GM12801 (cell line): Measurements from ENCODE around the gene FAM89A.

ENCODE experiments used
- TF ChIP-seq, protein P1 (sequence below): IDR thresholded peaks from one replicate; pipeline ENCODE4 v1.5.1; 2011; ENCODE audit warnings: control low read depth; ENCODE audit not compliant: insufficient read length; ENCODE audit errors: extremely low read depth

Gene FAM89A

DNA sequence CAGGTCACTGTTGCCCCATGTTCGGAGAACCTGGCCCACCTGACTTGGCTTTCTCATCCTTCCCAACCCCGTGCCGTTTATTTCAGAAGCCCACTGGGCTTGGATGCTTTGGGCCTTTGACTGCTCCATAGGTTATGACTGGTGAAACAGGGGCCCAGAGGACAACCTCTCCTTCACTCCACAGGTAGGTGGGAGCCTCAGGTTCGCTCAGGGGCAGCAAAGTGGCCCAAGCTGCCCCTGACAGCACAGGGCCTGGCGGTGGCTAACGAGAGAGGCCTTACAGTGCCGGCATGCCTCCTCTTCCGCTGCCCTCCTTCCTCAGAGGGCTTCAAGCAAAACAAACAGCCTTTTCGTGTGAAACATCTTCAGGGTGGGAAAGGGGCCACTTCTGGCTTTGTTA is 16.9 kb downstream of the FAM89A start:
- TF ChIP-seq, protein P1, sequence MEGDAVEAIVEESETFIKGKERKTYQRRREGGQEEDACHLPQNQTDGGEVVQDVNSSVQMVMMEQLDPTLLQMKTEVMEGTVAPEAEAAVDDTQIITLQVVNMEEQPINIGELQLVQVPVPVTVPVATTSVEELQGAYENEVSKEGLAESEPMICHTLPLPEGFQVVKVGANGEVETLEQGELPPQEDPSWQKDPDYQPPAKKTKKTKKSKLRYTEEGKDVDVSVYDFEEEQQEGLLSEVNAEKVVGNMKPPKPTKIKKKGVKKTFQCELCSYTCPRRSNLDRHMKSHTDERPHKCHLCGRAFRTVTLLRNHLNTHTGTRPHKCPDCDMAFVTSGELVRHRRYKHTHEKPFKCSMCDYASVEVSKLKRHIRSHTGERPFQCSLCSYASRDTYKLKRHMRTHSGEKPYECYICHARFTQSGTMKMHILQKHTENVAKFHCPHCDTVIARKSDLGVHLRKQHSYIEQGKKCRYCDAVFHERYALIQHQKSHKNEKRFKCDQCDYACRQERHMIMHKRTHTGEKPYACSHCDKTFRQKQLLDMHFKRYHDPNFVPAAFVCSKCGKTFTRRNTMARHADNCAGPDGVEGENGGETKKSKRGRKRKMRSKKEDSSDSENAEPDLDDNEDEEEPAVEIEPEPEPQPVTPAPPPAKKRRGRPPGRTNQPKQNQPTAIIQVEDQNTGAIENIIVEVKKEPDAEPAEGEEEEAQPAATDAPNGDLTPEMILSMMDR, result no peak

DNA sequence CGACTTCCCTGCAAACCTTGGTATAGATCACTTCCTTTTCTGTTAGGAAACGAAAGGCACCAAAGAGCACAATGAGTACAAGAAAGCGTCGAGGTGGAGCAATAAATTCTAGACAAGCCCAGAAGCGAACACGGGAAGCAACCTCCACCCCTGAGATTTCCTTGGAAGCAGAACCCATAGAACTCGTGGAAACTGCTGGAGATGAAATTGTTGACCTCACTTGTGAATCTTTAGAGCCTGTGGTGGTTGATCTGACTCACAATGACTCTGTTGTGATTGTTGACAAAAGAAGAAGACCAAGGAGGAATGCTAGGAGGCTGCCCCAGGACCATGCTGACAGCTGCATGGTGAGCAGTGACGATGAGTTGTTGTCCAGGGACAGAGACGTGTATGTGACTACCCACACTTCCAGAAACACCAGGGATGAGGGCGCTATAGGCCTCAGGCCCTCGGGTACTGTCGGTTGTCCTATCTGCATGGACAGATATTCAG is 18.5 kb downstream of the FAM89A start:
- TF ChIP-seq, protein P1, result no peak

DNA sequence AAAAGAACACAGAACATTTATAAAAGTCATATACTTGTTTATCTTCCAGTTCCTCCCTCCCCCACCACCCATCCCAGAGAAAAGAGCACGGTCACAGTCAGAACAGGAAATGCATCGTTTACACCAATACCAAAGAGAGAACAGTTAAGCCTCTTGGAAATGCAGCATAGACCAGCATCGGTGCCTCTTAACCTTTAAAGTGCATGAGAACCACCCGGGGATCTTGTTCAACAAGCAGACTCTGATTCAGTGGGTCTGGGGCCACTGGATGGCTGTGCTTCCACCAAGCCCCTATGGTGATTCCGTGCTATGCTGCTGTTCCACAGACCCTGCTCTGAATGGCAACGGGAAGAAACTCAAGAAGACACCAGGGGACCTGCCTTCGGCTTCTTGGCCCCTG is 19.2 kb downstream of the FAM89A start:
- TF ChIP-seq, protein P1, result no peak

DNA sequence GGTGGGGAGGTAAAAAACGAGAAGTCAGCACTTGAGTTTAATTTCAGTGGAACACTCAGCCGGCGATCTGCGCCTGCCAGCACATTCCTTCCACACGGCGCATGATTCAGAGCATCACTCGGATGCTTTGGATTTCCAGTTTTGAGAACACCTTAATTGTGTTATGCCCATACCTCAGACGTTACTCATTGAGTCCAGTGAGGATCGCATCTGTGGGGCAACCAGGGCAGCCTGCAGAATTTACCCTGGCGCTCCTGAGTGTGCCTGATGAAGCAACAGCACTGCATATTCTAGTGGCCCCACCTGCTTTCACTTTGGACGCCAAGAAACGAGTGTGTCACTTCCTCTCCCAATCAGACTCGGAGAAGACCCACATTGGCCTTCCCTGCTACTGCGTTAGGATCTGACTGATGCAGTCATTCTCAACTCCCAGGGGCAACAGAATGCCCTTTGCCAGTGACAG is 19.9 kb downstream of the FAM89A start:
- TF ChIP-seq, protein P1, result no peak

DNA sequence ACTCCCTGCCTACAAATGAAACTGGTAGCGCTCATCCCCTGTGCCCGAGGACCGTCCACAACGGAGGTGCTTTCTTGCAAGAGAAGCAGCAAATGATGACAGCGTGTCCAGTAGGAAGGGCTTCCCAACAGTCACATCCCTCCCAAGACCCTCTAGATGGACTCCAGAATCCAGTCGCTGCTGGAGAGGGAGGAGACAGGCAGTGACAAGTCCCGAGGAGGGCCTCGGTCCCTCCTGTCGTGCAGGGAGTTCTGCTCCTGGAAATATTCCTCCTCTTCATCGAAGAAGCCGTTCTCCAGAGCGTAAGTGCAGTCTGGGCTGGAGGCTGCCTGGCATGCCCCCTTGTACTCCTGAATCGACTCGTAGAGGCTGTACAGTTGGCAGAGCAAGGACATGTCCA is 20.3 kb downstream of the FAM89A start:
- TF ChIP-seq, protein P1, result no peak

DNA sequence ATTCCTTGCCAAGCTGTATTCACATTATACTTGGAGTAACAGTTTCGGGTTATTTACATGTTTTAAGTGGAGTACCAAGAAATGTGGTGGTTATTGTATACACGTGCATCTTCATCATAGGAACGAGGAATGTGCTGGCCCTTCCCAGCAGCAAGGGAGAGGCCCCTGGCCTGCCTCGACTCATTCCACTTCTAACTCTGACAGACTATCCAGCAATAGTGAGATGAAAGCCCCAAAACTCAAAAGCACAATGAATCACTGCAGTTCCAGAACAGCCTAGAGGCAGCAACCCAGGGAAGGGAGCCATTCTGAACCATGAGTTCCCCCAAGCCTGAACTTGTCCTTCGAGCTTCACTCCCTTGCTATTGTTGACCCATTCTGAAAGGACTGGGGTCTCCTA is 23.1 kb downstream of the FAM89A start:
- TF ChIP-seq, protein P1, result no peak

DNA sequence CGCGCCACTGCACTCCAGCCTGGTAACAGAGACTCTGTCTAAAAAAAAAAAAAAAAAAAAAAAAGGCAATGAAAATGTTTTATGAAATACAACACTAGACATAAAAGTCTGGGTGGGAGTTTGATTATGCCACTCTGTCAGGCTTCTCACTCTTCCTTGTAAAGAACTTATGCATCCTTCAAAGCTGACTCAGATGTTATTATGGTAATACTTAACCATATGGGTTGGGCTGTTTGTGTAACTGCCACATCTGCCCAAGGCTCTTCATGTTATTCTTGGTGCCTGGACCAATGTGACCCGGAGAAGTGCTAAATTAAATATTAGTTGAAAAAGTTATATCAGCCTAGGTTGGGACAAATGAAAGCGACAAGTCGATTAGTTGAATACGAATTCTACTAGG is 23.8 kb downstream of the FAM89A start:
- TF ChIP-seq, protein P1, result no peak
